NB4 (cell line): ENCODE measurements around the gene CCM2L.

ENCODE experiments used
- MYC ChIP-seq: IDR thresholded peaks from 2 replicates; pipeline ENCODE4 v1.6.1; 2011; ENCODE audit warnings: low read depth, low read length
- POLR2A ChIP-seq: IDR thresholded peaks from 2 replicates; pipeline ENCODE4 v1.6.1; 2011; ENCODE audit warnings: mild to moderate bottlenecking; ENCODE audit not compliant: insufficient read length; ENCODE audit errors: extremely low read depth
- TF ChIP-seq, protein P1 (sequence below): IDR thresholded peaks from one replicate; pipeline ENCODE4 v1.5.1; 2012; ENCODE audit warnings: low read depth, low read length
- TF ChIP-seq, protein P2 (sequence below): IDR thresholded peaks from 2 replicates; pipeline ENCODE4 v1.6.1; 2011; ENCODE audit warnings: low read depth, low read length

DNA sequence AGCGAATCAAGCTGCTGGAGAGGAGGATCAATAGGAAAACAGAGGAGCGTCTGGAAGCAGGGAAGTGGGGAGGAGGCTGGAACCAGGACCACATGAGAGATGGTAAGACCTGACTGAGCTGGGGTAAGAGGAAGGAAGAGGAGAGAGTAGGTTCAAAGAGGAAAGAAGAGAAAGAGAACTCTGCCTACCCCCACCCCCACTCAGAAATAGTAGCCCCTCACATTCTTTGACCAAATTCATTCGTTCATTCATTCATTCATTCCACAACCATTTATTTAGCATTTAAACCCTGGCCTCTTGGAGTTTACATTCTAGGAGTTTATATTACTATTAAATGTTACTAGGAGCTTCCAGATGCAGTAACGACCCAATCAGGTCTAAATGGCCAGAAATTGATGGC is 26.0 kb downstream of the CCM2L start:
- TF ChIP-seq, protein P1, sequence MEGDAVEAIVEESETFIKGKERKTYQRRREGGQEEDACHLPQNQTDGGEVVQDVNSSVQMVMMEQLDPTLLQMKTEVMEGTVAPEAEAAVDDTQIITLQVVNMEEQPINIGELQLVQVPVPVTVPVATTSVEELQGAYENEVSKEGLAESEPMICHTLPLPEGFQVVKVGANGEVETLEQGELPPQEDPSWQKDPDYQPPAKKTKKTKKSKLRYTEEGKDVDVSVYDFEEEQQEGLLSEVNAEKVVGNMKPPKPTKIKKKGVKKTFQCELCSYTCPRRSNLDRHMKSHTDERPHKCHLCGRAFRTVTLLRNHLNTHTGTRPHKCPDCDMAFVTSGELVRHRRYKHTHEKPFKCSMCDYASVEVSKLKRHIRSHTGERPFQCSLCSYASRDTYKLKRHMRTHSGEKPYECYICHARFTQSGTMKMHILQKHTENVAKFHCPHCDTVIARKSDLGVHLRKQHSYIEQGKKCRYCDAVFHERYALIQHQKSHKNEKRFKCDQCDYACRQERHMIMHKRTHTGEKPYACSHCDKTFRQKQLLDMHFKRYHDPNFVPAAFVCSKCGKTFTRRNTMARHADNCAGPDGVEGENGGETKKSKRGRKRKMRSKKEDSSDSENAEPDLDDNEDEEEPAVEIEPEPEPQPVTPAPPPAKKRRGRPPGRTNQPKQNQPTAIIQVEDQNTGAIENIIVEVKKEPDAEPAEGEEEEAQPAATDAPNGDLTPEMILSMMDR: no peak
- TF ChIP-seq POLR2A: no peak
- TF ChIP-seq, protein P2, sequence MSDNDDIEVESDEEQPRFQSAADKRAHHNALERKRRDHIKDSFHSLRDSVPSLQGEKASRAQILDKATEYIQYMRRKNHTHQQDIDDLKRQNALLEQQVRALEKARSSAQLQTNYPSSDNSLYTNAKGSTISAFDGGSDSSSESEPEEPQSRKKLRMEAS: no peak
- TF ChIP-seq MYC: no peak
